GM12873 (cell line): ENCODE results near the gene KRTAP1-1.
"Not testable (repeated sequence)": the region's sequence is repeated elsewhere in the genome, so short reads cannot be mapped to it uniquely, and the experiment has no call there.

Experiments
- CTCF ChIP-seq: IDR thresholded peaks from 2 replicates; pipeline ENCODE4 v1.5.1; 2012; ENCODE audit warnings: low read depth, mild to moderate bottlenecking, moderate library complexity, low read length, control low read depth; ENCODE audit not compliant: insufficient read depth; ENCODE audit errors: missing control alignments

KRTAP1-1 gene

GRCh38 chr17:41003926-41004325 lies 37.3 kb downstream of the KRTAP1-1 start:
- TF ChIP-seq CTCF = no peak

GRCh38 chr17:41002814-41003213 lies 38.4 kb downstream of the KRTAP1-1 start:
- TF ChIP-seq CTCF = no peak

GRCh38 chr17:41001795-41002194 lies 39.5 kb downstream of the KRTAP1-1 start:
- TF ChIP-seq CTCF = no peak

GRCh38 chr17:40999563-40999962 lies 41.7 kb downstream of the KRTAP1-1 start, which contains the start of gene KRTAP3-2:
TSS of gene KRTAP3-2 (minus strand) at chr17:40999906. CDS start at chr17:40999853, 53 bp downstream.
- TF ChIP-seq CTCF = not testable (repeated sequence)

- no peak for TF ChIP-seq CTCF
These were observed 43.9 kb downstream of the KRTAP1-1 start for GRCh38 chr17:40997361-40997760.

- TF ChIP-seq CTCF = no peak
These were observed 44.4 kb downstream of the KRTAP1-1 start for GRCh38 chr17:40996829-40997228.

GRCh38 chr17:40995116-40995515 lies 46.1 kb downstream of the KRTAP1-1 start:
- no peak for TF ChIP-seq CTCF
